Measurements from ENCODE around the gene RASSF10. TPM values are rescaled to one million over a fixed set of nuclear protein-coding genes. Genes with fewer than 3 reads are reported as not detected.
A peak's percentile ranks its signal among the peaks of the same experiment; 100 is the strongest.
"Not testable (repeated sequence)": the region's sequence is repeated elsewhere in the genome, so short reads cannot be mapped to it uniquely, and the experiment has no call there.

Gene RASSF10
- total RNA-seq, 8 experiments from 2014 or later, result 0.24 to 4.4 (median 0.67) TPM; not detected in 1

DNA sequence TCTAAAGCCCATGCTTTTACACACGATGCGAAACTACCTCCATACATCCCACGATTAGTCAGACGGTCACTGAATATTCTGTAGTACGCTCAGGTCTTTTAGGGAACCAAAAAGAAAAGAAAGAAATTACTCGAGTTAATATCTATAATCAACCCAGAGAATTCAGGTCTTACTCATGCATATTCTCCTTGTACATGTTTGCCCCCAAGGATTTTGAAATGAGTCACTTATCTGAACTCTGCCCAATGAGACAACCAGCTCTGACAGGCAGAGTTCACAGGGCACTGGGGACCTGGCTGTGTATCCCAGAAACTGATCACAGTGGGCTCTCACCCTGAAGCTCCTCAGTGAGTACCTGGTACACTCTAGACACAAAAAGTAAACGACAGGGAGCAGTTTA lies 29.2 kb downstream of the RASSF10 start:
- in situ Hi-C loops (cut with MboI; ENCODE audit: low pct_unique_long_range_greater_than_20kb in 2 of 9, low sequenced_read_pairs in 9 of 9, unreplicated experiment in 9 of 9), result no loop called here
- H3K4me3 ChIP-seq, result no peak overlapping the region
- peaks cover 4% of the 10 kb centered on the region in 2 donors for H3K4me1 ChIP-seq (replicated peaks in 1 of 2)
- ATAC-seq (replicated peaks in 6 of 8), result peak in 1 of 8 experiments; percentile 56
- no peak overlapping the region for H3K27ac ChIP-seq
- WGBS, 10 experiments, result 10 to 92% (median 68%) methylated on average over 1 to 7 of the region's 7 CpGs

DNA sequence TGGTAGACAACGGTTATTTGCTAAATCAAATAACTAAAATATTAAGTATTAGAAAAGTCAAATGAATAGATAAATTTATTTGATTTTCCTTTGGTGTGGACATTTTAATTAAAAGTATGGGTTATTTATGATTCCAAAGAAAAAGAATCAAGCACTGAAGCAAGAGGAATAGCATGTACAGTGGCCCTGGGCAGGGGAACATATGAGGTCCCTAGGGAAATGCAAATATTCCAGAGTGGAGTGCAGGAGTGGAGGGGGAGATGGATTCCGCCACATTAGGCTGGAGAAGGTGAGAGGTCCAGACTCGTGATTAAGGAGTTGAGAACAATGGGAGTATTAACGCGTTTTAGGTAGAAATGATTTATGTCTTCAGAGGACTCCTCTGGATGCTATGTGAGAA lies 30.0 kb downstream of the RASSF10 start:
- 58 to 95% (median 90%) methylated on average over 1 to 5 of the region's 5 CpGs for WGBS, 10 experiments
- Histone ChIP-seq H3K27ac (no peak overlapping the region), H3K4me1 (replicated peaks in 1 of 2) (peaks cover 4% of the 10 kb centered on the region in 2 donors), H3K4me3 (no peak overlapping the region)
- in situ Hi-C loops (cut with MboI; ENCODE audit: low pct_unique_long_range_greater_than_20kb in 2 of 9, low sequenced_read_pairs in 9 of 9, unreplicated experiment in 9 of 9), result no loop called here
- peak in 2 of 8 experiments; percentile 58 to 59 for ATAC-seq (replicated peaks in 6 of 8)

GRCh38 chr11:13040969-13041561 lies 31.9 kb downstream of the RASSF10 start:
- H3K4me3 ChIP-seq, result no peak overlapping the region
- peaks cover 4% of the 10 kb centered on the region in 2 donors for H3K4me1 ChIP-seq (replicated peaks in 1 of 2)
- ATAC-seq (replicated peaks in 6 of 8), result no peak
- in situ Hi-C loops (cut with MboI; ENCODE audit: low pct_unique_long_range_greater_than_20kb in 2 of 9, low sequenced_read_pairs in 9 of 9, unreplicated experiment in 9 of 9), result no loop called here
- H3K27ac ChIP-seq, result no peak overlapping the region
- WGBS, 10 experiments, result 35 to 100% (median 70%) methylated on average over 1 to 4 of the region's 4 CpGs; no CpG with 5 or more reads in 1 of the 10 experiments

- H3K4me1 ChIP-seq (replicated peaks in 1 of 2), result peaks cover 4% of the 10 kb centered on the region in 2 donors
- ATAC-seq (replicated peaks in 6 of 8), result peak in 3 of 8 experiments; percentile 28 to 57 (median 51)
- in situ Hi-C loops (cut with MboI; ENCODE audit: low pct_unique_long_range_greater_than_20kb in 2 of 9, low sequenced_read_pairs in 9 of 9, unreplicated experiment in 9 of 9), result no loop called here
- WGBS, 10 experiments, result 0 to 100% (median 71%) methylated on average over 1 to 5 of the region's 5 CpGs; no CpG with 5 or more reads in 3 of the 10 experiments
- no peak overlapping the region for H3K4me3 ChIP-seq
- H3K27ac ChIP-seq, result no peak overlapping the region
Measured at GRCh38 chr11:13042873-13043342, 33.8 kb downstream of the RASSF10 start.

DNA sequence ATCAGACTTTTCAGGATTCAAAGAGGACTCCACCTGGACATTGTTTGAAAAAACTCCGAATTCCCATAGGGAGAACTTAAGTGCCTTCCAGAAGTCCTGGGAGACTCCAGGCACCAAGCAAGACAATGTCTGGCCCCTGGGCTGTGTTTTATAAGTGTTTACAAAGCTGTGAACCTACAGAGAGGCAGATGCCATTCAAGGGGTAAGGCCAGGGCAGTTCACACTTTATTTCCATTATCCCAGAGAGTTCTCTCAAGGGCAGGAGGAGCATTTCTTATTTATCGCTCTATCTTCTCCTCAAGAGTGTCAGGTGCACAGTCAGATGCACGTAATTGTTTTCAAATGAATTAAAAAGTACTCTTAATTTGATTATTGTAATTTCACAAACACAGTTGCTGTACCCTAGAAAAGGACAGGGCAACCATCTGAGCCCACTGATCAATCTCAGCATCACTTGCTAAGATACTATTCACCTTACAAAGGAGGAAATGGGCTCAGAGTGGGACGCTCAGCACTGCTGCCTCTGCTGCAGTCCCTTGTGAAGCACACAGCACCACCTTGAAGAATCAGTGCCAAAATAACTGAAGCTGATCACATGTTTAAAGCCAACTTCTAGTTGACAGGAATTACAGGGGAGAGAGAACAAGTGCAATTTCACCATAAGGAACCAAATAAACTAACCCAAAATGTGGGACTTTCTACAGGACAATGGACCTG lies 35.0 kb downstream of the RASSF10 start:
- in situ Hi-C loops (cut with MboI; ENCODE audit: low pct_unique_long_range_greater_than_20kb in 2 of 9, low sequenced_read_pairs in 9 of 9, unreplicated experiment in 9 of 9), result no loop called here
- no peak for ATAC-seq (replicated peaks in 6 of 8)
- Histone ChIP-seq H3K4me3 (no peak overlapping the region), H3K27ac (no peak overlapping the region), H3K4me1 (replicated peaks in 1 of 2) (peaks cover 0 to 4% of the 10 kb centered on the region in 2 donors)
- 38 to 100% (median 80%) methylated on average over 1 to 4 of the region's 4 CpGs; no CpG with 5 or more reads in 1 of the 10 experiments for WGBS, 10 experiments

DNA sequence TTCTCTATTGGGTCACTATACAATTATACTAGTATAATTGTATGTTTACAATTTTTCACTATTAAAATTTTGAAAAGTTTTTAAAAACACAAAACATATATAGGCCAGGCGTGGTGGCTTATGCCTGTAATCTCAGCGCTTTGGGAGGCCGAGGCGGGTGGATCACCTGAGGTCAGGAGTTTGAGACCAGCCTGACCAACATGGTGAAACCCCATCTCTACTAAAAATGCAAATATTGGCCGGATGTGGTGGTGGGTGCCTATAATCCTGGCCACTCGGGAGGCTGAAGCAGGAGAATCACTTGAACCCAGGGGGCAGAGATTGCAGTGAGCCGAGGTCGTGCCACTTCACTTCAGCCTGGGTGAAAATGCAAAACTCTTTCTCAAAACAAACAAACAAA lies 36.0 kb downstream of the RASSF10 start:
- H3K4me1 ChIP-seq (replicated peaks in 1 of 2), result not testable (repeated sequence)

DNA sequence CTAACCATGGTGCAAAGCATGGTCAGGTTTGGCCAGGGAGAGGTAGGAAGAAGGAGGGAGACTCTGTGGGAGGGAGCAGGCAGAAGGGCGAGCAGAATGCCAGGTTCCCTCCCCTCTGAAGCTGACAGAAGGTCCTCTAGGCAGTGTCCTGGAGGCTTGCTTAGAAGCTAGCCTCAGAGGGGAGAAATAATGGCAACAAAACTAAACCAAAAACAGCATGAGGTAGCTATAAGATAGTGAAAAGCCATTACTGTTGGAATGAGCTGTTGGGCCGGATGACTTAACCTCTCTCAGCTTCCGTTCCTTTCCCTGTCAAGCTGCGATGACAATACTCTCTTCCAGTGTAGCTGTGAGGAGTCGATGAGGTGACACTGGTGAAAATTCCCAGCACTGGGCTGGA lies 36.6 kb downstream of the RASSF10 start:
- no peak for ATAC-seq (replicated peaks in 6 of 8)
- in situ Hi-C loops (cut with MboI; ENCODE audit: low pct_unique_long_range_greater_than_20kb in 2 of 9, low sequenced_read_pairs in 9 of 9, unreplicated experiment in 9 of 9), result no loop called here
- WGBS, 10 experiments, result 17 to 92% (median 70%) methylated on average over 1 to 4 of the region's 5 CpGs; no CpG with 5 or more reads in 1 of the 10 experiments

More for the DNA sequence above, 36.0 kb downstream of the RASSF10 start:
- ATAC-seq (replicated peaks in 6 of 8); H3K4me3 ChIP-seq; in situ Hi-C loops (cut with MboI; ENCODE audit: low pct_unique_long_range_greater_than_20kb in 2 of 9, low sequenced_read_pairs in 9 of 9, unreplicated experiment in 9 of 9); H3K27ac ChIP-seq: not testable (repeated sequence)
- WGBS, 10 experiments, result 36 to 100% (median 87%) methylated on average over 1 to 7 of the region's 8 CpGs; no CpG with 5 or more reads in 1 of the 10 experiments

DNA sequence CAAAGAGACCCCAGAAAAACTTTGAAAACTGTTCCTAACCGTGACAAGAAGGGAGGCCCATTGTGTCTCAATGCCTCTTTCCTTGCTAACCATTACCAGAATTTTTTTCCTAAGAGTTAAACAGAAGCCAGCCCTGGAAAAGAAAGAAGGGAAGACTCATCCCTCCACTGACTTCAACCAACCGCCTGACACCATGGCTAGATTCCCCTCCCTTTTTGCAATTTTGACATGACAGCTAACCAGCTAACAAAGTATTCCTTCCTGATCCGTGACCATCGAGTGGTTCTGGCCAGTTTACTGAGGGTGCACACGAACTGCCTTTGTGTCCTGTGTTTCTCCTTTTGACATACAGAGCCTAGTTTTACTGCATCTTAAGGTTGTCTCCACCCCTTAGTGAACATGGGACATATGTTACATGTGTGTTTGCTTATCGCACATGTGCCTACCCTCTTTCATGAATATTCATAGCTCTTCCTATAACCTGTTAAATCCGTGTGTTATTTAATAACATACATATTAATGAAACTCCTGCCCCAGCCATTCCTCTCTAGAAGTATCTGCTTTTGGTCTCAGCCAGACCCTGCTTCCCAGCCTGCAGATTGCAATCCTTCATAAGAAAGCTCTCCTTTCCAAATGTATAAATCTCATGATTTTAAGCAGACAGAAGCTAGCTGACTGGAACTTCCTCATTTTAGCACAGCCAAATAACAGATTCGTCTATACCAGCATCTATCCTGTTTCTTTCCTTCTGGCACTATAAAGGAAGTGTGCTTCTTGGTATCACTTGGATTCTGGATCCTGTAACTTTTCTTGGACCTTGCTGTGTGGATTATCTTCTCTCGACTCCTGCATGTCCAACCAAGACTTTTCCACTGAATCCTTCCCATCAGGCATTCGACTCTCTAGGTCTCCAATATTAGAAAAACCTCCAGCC lies 37.8 kb downstream of the RASSF10 start:
- no peak overlapping the region for H3K4me3 ChIP-seq
- 13 to 93% (median 75%) methylated on average over 3 to 10 of the region's 10 CpGs for WGBS, 10 experiments
- H3K27ac ChIP-seq, result no peak overlapping the region
- no peak for ATAC-seq (replicated peaks in 6 of 8)
- in situ Hi-C loops (cut with MboI; ENCODE audit: low pct_unique_long_range_greater_than_20kb in 2 of 9, low sequenced_read_pairs in 9 of 9, unreplicated experiment in 9 of 9), result no loop called here
- H3K4me1 ChIP-seq (replicated peaks in 1 of 2), result peaks cover 0 to 4% of the 10 kb centered on the region in 2 donors

More for the DNA sequence above, 36.6 kb downstream of the RASSF10 start:
- no peak overlapping the region for H3K4me3 ChIP-seq
- peaks cover 0 to 4% of the 10 kb centered on the region in 2 donors for H3K4me1 ChIP-seq (replicated peaks in 1 of 2)
- no peak overlapping the region for H3K27ac ChIP-seq

DNA sequence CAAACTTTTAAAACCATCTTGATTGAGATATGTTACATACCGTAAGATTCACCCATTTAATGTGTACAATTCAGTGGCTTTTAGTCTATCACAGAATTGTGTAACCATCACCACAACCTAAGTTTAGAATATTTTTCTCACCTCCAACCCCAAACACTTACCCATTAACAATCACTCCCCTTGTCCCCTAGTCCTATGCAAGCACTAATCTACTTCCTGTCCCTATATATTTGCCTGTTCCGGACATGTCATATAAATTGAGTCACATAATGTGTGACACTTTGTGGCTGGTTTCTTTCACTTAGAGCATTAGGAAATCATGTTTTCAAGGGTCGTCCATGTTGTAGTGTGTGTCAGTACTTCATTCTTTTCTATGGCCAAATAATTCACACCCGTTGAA lies 38.8 kb downstream of the RASSF10 start:
- peaks cover 0 to 4% of the 10 kb centered on the region in 2 donors for H3K4me1 ChIP-seq (replicated peaks in 1 of 2)
- no peak overlapping the region for H3K4me3 ChIP-seq
- in situ Hi-C loops (cut with MboI; ENCODE audit: low pct_unique_long_range_greater_than_20kb in 2 of 9, low sequenced_read_pairs in 9 of 9, unreplicated experiment in 9 of 9), result no loop called here
- no peak overlapping the region for H3K27ac ChIP-seq
- no peak for ATAC-seq (replicated peaks in 6 of 8)
- WGBS, 10 experiments, result 16 to 88% (median 71%) methylated on average over 2 to 4 of the region's 4 CpGs; no CpG with 5 or more reads in 1 of the 10 experiments

DNA sequence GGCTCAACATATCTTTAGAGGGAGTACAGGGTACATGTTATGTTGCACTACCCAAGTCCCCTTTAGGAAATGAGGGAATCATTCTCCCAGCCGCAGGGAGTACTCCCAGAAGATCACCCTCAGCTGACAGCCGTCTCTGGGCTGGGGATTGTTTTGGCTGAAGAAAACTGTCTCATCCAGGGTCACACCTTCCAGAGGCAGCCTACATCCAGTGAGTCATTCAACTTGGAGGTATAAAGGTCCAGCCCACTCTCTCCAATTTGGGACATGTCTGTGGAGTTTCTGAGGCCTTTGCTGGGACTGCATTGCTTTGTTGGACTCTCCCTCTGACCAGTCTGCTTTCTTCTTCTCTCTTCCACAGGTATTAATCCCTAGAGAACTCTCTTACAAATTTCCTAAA lies 42.1 kb downstream of the RASSF10 start:
- H3K4me1 ChIP-seq (replicated peaks in 1 of 2), result no peaks in the 10 kb centered on the region
- no peak overlapping the region for H3K4me3 ChIP-seq
- ATAC-seq (replicated peaks in 6 of 8), result peak in 2 of 8 experiments; percentile 79 to 99
- 17 to 100% (median 82%) methylated on average over 1 to 2 of the region's 2 CpGs; no CpG with 5 or more reads in 6 of the 10 experiments for WGBS, 10 experiments
- H3K27ac ChIP-seq, result no peak overlapping the region
- in situ Hi-C loops (cut with MboI; ENCODE audit: low pct_unique_long_range_greater_than_20kb in 2 of 9, low sequenced_read_pairs in 9 of 9, unreplicated experiment in 9 of 9), result no loop called here

- in situ Hi-C loops (cut with MboI; ENCODE audit: low pct_unique_long_range_greater_than_20kb in 2 of 9, low sequenced_read_pairs in 9 of 9, unreplicated experiment in 9 of 9), result no loop called here
Measured at GRCh38 chr11:13052130-13052571, 43.0 kb downstream of the RASSF10 start.

GRCh38 chr11:13053255-13053917 lies 44.3 kb downstream of the RASSF10 start:
- H3K27ac ChIP-seq, result no peak overlapping the region
- in situ Hi-C loops (cut with MboI; ENCODE audit: low pct_unique_long_range_greater_than_20kb in 2 of 9, low sequenced_read_pairs in 9 of 9, unreplicated experiment in 9 of 9), result no loop called here
- no peaks in the 10 kb centered on the region for H3K4me1 ChIP-seq (replicated peaks in 1 of 2)
- H3K4me3 ChIP-seq, result no peak overlapping the region
- WGBS, 10 experiments, result 14 to 90% (median 80%) methylated on average over 1 to 5 of the region's 6 CpGs; no CpG with 5 or more reads in 2 of the 10 experiments
- ATAC-seq (replicated peaks in 6 of 8), result no peak

More at GRCh38 chr11:13052130-13052571, 43.0 kb downstream of the RASSF10 start:
- no peaks in the 10 kb centered on the region for H3K4me1 ChIP-seq (replicated peaks in 1 of 2)
- H3K4me3 ChIP-seq, result no peak overlapping the region
- 60 to 100% (median 81%) methylated on average over 1 to 4 of the region's 5 CpGs; no CpG with 5 or more reads in 4 of the 10 experiments for WGBS, 10 experiments
- no peak overlapping the region for H3K27ac ChIP-seq
- no peak for ATAC-seq (replicated peaks in 6 of 8)

Measured in motor neuron (in vitro differentiated cells).